Ovary (tissue), 9 donors: ENCODE data around the gene ACSM3. TPM values are rescaled to one million over a fixed set of nuclear protein-coding genes. Genes with fewer than 3 reads are reported as not detected.

ENCODE experiments used
- DNase-seq, 5 donors: peaks; one replicate each; pipeline ENCODE4 v3.0.0-alpha.2; 2019 to 2020
- H3K27ac ChIP-seq, 2 donors: fragments of 200-600 bp; one replicate each; pipeline versions ENCODE4 v1.5.1 to v1.8.0; 2019 to 2022
- H3K27me3 ChIP-seq: fragments of 200-600 bp; one replicate; pipeline ENCODE4 v1.8.0; 2022
- H3K36me3 ChIP-seq: fragments of 200-600 bp; sonication (generic); one replicate; pipeline ENCODE4 v1.5.1; 2019
- H3K4me1 ChIP-seq: one replicate; pipeline ENCODE4 v1.8.1; 2013; ENCODE audit warnings: mild to moderate bottlenecking, moderate library complexity; ENCODE audit not compliant: insufficient read depth
- H3K4me3 ChIP-seq: fragments of 200-600 bp; sonication (generic); one replicate; pipeline ENCODE4 v1.5.1; 2017
- H3K9me3 ChIP-seq, 2 donors: fragments of 200-600 bp in 1 of 2; sonication (generic) in 1 of 2; one replicate each; pipeline versions ENCODE4 v1.5.1 to v1.8.1; 2013 to 2019; ENCODE audit warnings: mild to moderate bottlenecking in 1 of 2, moderate library complexity in 1 of 2
- CTCF ChIP-seq, 3 donors: fragments of 450-650 bp in 2 of 3; fragments of 200-600 bp in 1 of 3; IDR thresholded peaks; one replicate each; pipeline versions ENCODE4 v1.5.1 to v1.8.0; 2016 to 2022; ENCODE audit warnings: antibody characterized with exemption in 3 of 3, mild to moderate bottlenecking in 1 of 3
- EP300 ChIP-seq: sonication (generic); formaldehyde crosslinking; IDR thresholded peaks from one replicate; pipeline ENCODE4 v1.6.1; 2017; ENCODE audit warnings: antibody characterized with exemption
- POLR2A ChIP-seq: fragments of 450-650 bp; IDR thresholded peaks from one replicate; pipeline ENCODE4 v1.6.1; 2017; ENCODE audit warnings: antibody characterized with exemption, mild to moderate bottlenecking, moderate library complexity
- WGBS, 3 donors: extraction: QIAGEN DNeasy Blood & Tissue Kit in 1 of 3; methylation state at CpG; one replicate each; pipeline versions ENCODE4 v1.1.5 to v1.1.7; 2013 to 2017; 5-methylcytosine and 5-hydroxymethylcytosine counted together
- intact Hi-C, 4 donors: fragments of 100-400 bp; cut with DNase I; formaldehyde crosslinking; loops; one replicate each; pipeline versions ENCODE4 v1.11.0 to v1.15.1; 2022 to 2023
- polyA plus RNA-seq, 2 donors: library from polyadenylated mRNA; stranded (reverse); fragments of 200-250 nt in 1 of 2; fragments of 350-450 nt in 1 of 2; fragmentation: Illumina TruSeq in 1 of 2; extraction: RNeasy Lipid Tissue Mini Kit (QIAGEN cat#74804) in 1 of 2; gene quantifications; one replicate each; pipeline ENCODE4 v1.2.3, GENCODE V29; 2013 to 2014
- total RNA-seq, 7 donors: library from RNA; depleted of rRNA in 2 of 7; stranded (reverse); fragments of >200 nt in 2 of 7; fragmentation: NEBNext Ultra II Directional in 3 of 7; extraction: Animal tissue kit (Norgen Biotek cat#: 25700) in 3 of 7; gene quantifications; one replicate each; pipeline versions ENCODE4 v1.1.0 to v1.2.4, GENCODE V29; 2016 to 2023
- donor health status: DM: no; HTN: no; CAD: no; lungs with moderate emphysema.
- donor health status: DM: no; HTN: no; CAD: no.
- donor health status: Bipolar disorder and iron deficiency.
- donor health status: DM: yes; HTN: yes; CAD: no.
- donor health status: DM: no; HTN: no; CAD: no.
- donor health status: DM: yes; HTN: yes; CAD: no.

The ACSM3 gene
- total and polyA plus RNA-seq, 9 donors, result 97.1 to 481 (median 248) TPM

DNA sequence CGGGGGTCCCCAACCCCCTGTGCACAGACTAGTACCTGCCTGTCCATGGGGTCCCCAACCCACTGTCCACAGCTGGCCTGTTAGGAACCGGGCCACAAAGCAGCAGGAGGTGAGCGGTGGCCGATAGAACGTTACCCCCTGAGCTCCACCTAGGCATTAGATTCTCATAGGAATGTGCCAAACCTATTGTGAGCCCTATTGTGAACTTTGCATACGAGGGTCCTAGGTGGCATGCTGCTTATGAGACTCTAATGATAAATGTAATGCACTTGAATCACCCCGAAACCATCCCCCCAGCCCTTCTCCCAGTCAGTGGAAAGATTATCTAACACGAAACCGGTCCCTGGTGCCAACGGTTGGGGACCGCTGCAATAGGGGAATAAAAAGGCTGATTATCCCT is 44.0 kb downstream of the ACSM3 start:
- WGBS, 3 donors, result 84 to 96% (median 94%) methylated on average over 11 of the region's 11 CpGs
- H3K4me1 ChIP-seq, result peaks cover 1% of the 10 kb centered on the region
- no peak overlapping the region for H3K4me3 ChIP-seq
- no peaks in the 10 kb centered on the region for H3K36me3 ChIP-seq
- intact Hi-C loops, result no loop called here
- H3K27me3 ChIP-seq, result no peaks in the 10 kb centered on the region
- peak in 1 of 5 donors; percentile 19 for DNase-seq
- H3K27ac ChIP-seq, result no peak overlapping the region
- TF ChIP-seq CTCF (IDR thresholded peaks at IDR 0.05) (no peak), EP300 (no peak), POLR2A (no peak)
- no peaks in the 10 kb centered on the region for H3K9me3 ChIP-seq

DNA sequence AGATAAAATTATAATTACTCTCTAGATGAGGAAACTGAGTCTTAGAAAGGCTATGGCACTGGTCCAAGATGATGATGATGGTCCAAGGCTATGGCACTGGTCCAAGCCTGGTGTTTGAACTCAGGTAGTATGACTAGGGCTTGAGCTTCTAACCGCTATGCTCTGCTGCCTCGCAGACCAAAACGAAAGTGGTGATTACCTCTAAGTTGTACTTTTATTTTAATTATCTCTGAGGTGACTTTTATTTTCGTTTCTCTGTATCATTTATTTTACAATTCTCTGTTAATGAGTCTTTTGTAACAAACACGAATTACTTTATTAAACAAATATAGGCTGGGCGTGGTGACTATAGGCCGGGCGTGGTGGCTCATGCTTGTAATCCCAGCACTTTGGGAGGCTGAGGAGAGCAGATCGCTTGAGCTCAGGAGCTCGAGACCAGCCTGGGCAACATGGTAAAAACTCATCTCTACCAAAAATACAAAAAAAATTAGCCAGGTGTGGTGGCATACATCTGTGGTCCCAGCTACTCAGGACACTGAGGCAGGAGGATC is 48.1 kb downstream of the ACSM3 start:
- no peak for TF ChIP-seq CTCF (IDR thresholded peaks at IDR 0.05)
- no peak for TF ChIP-seq POLR2A
- TF ChIP-seq EP300, result no peak
- intact Hi-C loops, result no loop called here
- peaks cover 1% of the 10 kb centered on the region for H3K4me1 ChIP-seq
- no peaks in the 10 kb centered on the region for H3K36me3 ChIP-seq
- 91 to 94% (median 93%) methylated on average over 10 of the region's 10 CpGs for WGBS, 3 donors
- no peaks in the 10 kb centered on the region for H3K9me3 ChIP-seq
- no peak overlapping the region for H3K4me3 ChIP-seq
- no peak overlapping the region for H3K27ac ChIP-seq
- no peak for DNase-seq
- no peaks in the 10 kb centered on the region for H3K27me3 ChIP-seq

DNA sequence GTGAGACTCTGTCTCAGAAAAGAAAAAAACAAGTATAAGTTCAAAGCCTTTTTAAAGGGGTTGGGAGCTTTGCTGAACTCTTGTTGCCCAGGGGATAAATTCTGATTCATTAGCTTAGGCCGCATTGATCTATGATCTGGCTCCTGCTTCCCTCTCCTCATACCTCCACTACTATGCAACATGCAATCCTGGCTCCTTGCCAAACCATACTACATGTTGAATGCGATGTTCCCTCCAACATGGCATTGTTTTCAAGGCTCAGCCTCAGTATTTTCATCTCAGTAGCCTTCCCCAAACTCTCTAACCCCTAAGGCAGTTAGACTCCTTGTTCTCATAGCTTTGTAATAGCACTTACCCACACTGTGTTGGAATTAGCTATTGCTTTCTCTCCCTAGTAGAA is 48.7 kb downstream of the ACSM3 start:
- Histone ChIP-seq H3K36me3 (no peaks in the 10 kb centered on the region), H3K4me1 (no peaks in the 10 kb centered on the region), H3K9me3 (no peaks in the 10 kb centered on the region), H3K27ac (no peak overlapping the region), H3K4me3 (no peak overlapping the region), H3K27me3 (no peaks in the 10 kb centered on the region)
- TF ChIP-seq POLR2A, result no peak
- no peak for TF ChIP-seq EP300
- no peak for TF ChIP-seq CTCF (IDR thresholded peaks at IDR 0.05)
- intact Hi-C loops, result no loop called here
- DNase-seq, result no peak
- WGBS, 3 donors, result 86 to 91% (median 88%) methylated on average over 2 of the region's 2 CpGs

- Histone ChIP-seq H3K4me1 (no peaks in the 10 kb centered on the region), H3K27ac (no peak overlapping the region), H3K4me3 (no peak overlapping the region), H3K9me3 (no peaks in the 10 kb centered on the region), H3K27me3 (no peaks in the 10 kb centered on the region), H3K36me3 (no peaks in the 10 kb centered on the region)
- WGBS, 3 donors, result 83 to 96% (median 92%) methylated on average over 4 of the region's 4 CpGs
- DNase-seq, result no peak
- TF ChIP-seq POLR2A (no peak), CTCF (IDR thresholded peaks at IDR 0.05) (no peak), EP300 (no peak)
- intact Hi-C loops, result no loop called here
Observed at GRCh38 chr16:20814784-20815183, 51.0 kb downstream of the ACSM3 start.
